ENCODE measurements around the gene TLCD1. TPM values are rescaled to one million over a fixed set of nuclear protein-coding genes. Genes with fewer than 3 reads are reported as not detected.

Gene TLCD1
- total RNA-seq, 1 donor from 2014 or later: 16.2 TPM

- H3K4me1 ChIP-seq: peaks cover 49% of the 10 kb centered on the region
- H3K27ac ChIP-seq: peak overlapping the region; percentile 86
- peaks cover 44% of the 10 kb centered on the region for H3K36me3 ChIP-seq
- H3K9me3 ChIP-seq: no peaks in the 10 kb centered on the region
- no peaks in the 10 kb centered on the region for H3K27me3 ChIP-seq
- ATAC-seq (no peak), DNase-seq (no peak)
- no peak for TF ChIP-seq CTCF (IDR thresholded peaks at IDR 0.05)
- intact Hi-C loops (cut with DNase I): no loop called here
- H3K4me3 ChIP-seq: peak overlapping the region; percentile 86
These were observed 7.6 kb downstream of the TLCD1 start for GRCh38 chr17:28718333-28719020.

- DNase-seq (peak; percentile 92), ATAC-seq (peak; percentile 66)
- H3K36me3 ChIP-seq: peaks cover 37% of the 10 kb centered on the region
- peak; percentile 38 for TF ChIP-seq CTCF (IDR thresholded peaks at IDR 0.05)
- H3K9me3 ChIP-seq: no peaks in the 10 kb centered on the region
- intact Hi-C loops (cut with DNase I): no loop called here
- no peaks in the 10 kb centered on the region for H3K27me3 ChIP-seq
- peak within 1 kb of the TSS; percentile 86 for H3K4me3 ChIP-seq
- H3K27ac ChIP-seq: peak within 1 kb of the TSS; percentile 86
- peaks cover 44% of the 10 kb centered on the region for H3K4me1 ChIP-seq
These were observed 8.3 kb downstream of the TLCD1 start, which contains the start of gene RAB34 for GRCh38 chr17:28717578-28718332. Gene RAB34, minus strand, starts transcription at chr17:28717868. Its CDS starts 602 bp downstream, at chr17:28717266.

- Histone ChIP-seq H3K4me1 (peaks cover 36% of the 10 kb centered on the region), H3K27me3 (no peaks in the 10 kb centered on the region), H3K36me3 (peaks cover 29% of the 10 kb centered on the region), H3K27ac (peak overlapping the region; percentile 86), H3K9me3 (no peaks in the 10 kb centered on the region), H3K4me3 (peak overlapping the region; percentile 86)
- no peak for TF ChIP-seq CTCF (IDR thresholded peaks at IDR 0.05)
- peak; percentile 1 for ATAC-seq
- intact Hi-C loops (cut with DNase I): no loop called here
- DNase-seq: peak; percentile 80
These were observed 9.1 kb downstream of the TLCD1 start for GRCh38 chr17:28716740-28717577.

- H3K4me3 ChIP-seq: no peak overlapping the region
- no peak overlapping the region for H3K27ac ChIP-seq
- intact Hi-C loops (cut with DNase I): no loop called here
- ATAC-seq (no peak), DNase-seq (no peak)
- H3K9me3 ChIP-seq: no peaks in the 10 kb centered on the region
- H3K36me3 ChIP-seq: peaks cover 16% of the 10 kb centered on the region
- H3K27me3 ChIP-seq: no peaks in the 10 kb centered on the region
- peaks cover 23% of the 10 kb centered on the region for H3K4me1 ChIP-seq
- no peak for TF ChIP-seq CTCF (IDR thresholded peaks at IDR 0.05)
These were observed 10.8 kb downstream of the TLCD1 start for GRCh38 chr17:28715217-28715616.

GRCh38 chr17:28714281-28714680 lies 11.8 kb downstream of the TLCD1 start:
- Histone ChIP-seq H3K9me3 (no peaks in the 10 kb centered on the region), H3K27me3 (no peaks in the 10 kb centered on the region), H3K27ac (no peak overlapping the region), H3K4me1 (peaks cover 26% of the 10 kb centered on the region), H3K4me3 (no peak overlapping the region), H3K36me3 (peaks cover 16% of the 10 kb centered on the region)
- ATAC-seq (no peak), DNase-seq (no peak)
- intact Hi-C loops (cut with DNase I): no loop called here
- TF ChIP-seq CTCF (IDR thresholded peaks at IDR 0.05): no peak
